ENCODE measurements around the gene RASSF5. TPM values are rescaled to one million over a fixed set of nuclear protein-coding genes. Genes with fewer than 3 reads are reported as not detected.

The RASSF5 gene
- total and polyA plus RNA-seq, 10 of the 15 experiments (the other 5 are each of a cell fraction or from before 2014, with no cell fraction given) = 14.0 to 89.6 (median 68.9) TPM

DNA sequence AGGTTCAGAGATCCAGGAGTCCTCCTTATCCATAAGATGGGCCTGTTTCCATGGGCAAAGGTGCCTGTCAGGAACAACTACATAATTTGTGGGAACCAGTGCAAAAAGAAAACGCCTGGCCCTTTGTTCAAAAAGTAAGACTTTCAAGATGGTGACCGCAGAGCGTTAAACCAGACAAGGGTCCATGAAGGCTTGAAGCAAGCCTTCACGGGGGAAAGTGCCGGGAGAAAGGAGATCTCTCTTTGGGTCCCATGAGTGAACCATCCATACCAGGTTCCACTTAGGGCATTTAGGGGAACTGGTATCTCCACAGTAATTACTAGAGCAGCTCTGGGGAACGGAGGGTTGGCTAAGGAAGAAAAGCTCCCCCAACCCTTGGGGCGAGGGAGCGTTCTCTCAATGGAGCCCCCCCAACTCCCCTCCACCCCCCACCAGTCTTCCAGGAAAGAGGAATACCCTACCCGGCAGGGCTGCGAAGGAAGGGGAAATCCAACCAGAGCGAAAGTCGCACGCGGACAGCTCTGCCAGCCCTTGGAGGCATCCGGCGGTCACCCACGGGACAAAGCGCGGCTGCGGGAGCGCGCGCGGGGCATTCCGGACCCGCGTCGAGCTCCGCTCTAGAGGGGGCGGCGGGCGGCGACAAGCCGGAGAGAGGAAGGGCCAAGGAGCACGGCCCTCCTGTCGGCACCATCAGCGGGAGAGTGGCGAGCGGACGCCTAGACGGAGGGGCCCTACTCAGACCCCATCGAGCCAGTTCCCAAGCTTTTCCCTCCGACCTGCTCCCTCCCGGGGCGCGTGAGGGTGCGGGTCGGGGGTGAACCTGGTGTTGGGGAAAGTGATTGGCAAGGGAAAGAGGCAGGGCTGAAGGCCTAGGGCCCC lies 687 bp upstream of the RASSF5 start (continued):
- TF ChIP-seq, protein P1, sequence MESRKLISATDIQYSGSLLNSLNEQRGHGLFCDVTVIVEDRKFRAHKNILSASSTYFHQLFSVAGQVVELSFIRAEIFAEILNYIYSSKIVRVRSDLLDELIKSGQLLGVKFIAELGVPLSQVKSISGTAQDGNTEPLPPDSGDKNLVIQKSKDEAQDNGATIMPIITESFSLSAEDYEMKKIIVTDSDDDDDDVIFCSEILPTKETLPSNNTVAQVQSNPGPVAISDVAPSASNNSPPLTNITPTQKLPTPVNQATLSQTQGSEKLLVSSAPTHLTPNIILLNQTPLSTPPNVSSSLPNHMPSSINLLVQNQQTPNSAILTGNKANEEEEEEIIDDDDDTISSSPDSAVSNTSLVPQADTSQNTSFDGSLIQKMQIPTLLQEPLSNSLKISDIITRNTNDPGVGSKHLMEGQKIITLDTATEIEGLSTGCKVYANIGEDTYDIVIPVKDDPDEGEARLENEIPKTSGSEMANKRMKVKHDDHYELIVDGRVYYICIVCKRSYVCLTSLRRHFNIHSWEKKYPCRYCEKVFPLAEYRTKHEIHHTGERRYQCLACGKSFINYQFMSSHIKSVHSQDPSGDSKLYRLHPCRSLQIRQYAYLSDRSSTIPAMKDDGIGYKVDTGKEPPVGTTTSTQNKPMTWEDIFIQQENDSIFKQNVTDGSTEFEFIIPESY (IDR thresholded peaks at IDR 0.05) = 0 out of 2 replicates have a peak, but pooled peaks have one; percentile 52
- TF ChIP-seq, protein P2, sequence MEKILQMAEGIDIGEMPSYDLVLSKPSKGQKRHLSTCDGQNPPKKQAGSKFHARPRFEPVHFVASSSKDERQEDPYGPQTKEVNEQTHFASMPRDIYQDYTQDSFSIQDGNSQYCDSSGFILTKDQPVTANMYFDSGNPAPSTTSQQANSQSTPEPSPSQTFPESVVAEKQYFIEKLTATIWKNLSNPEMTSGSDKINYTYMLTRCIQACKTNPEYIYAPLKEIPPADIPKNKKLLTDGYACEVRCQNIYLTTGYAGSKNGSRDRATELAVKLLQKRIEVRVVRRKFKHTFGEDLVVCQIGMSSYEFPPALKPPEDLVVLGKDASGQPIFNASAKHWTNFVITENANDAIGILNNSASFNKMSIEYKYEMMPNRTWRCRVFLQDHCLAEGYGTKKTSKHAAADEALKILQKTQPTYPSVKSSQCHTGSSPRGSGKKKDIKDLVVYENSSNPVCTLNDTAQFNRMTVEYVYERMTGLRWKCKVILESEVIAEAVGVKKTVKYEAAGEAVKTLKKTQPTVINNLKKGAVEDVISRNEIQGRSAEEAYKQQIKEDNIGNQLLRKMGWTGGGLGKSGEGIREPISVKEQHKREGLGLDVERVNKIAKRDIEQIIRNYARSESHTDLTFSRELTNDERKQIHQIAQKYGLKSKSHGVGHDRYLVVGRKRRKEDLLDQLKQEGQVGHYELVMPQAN (conservative IDR thresholded peaks at IDR 0.05) = peak; percentile 35; the same call in 1 of the 2 replicates
- 0 out of 2 replicates have a peak, but pooled peaks have one; percentile 6 for TF ChIP-seq TCF3 (IDR thresholded peaks at IDR 0.05; ENCODE audit: borderline replicate concordance, insufficient read depth, low read depth, low read length)
- TF ChIP-seq, protein P3, sequence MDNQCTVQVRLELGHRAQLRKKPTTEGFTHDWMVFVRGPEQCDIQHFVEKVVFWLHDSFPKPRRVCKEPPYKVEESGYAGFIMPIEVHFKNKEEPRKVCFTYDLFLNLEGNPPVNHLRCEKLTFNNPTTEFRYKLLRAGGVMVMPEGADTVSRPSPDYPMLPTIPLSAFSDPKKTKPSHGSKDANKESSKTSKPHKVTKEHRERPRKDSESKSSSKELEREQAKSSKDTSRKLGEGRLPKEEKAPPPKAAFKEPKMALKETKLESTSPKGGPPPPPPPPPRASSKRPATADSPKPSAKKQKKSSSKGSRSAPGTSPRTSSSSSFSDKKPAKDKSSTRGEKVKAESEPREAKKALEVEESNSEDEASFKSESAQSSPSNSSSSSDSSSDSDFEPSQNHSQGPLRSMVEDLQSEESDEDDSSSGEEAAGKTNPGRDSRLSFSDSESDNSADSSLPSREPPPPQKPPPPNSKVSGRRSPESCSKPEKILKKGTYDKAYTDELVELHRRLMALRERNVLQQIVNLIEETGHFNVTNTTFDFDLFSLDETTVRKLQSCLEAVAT (IDR thresholded peaks at IDR 0.05) = peak; percentile 58; the same call in 1 of the 2 replicates
- TF ChIP-seq BACH1 (IDR thresholded peaks at IDR 0.05; ENCODE audit: borderline replicate concordance) = peak; percentile 55
- TF ChIP-seq, protein P4, sequence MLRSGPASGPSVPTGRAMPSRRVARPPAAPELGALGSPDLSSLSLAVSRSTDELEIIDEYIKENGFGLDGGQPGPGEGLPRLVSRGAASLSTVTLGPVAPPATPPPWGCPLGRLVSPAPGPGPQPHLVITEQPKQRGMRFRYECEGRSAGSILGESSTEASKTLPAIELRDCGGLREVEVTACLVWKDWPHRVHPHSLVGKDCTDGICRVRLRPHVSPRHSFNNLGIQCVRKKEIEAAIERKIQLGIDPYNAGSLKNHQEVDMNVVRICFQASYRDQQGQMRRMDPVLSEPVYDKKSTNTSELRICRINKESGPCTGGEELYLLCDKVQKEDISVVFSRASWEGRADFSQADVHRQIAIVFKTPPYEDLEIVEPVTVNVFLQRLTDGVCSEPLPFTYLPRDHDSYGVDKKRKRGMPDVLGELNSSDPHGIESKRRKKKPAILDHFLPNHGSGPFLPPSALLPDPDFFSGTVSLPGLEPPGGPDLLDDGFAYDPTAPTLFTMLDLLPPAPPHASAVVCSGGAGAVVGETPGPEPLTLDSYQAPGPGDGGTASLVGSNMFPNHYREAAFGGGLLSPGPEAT (IDR thresholded peaks at IDR 0.05; ENCODE audit: low read depth) = peak; percentile 83
- peak; percentile 27 to 74; a peak in 3 of 4 replicates for TF ChIP-seq BHLHE40 (IDR thresholded peaks at IDR 0.05; ENCODE audit: borderline replicate concordance in 1 of 2, low read depth in 2 of 2, low read length in 1 of 2)
- TF ChIP-seq POLR2AphosphoS5 (IDR thresholded peaks at IDR 0.05; ENCODE audit: low read length) = no peak; the same call in 1 of the 2 replicates
- TF ChIP-seq NFIC (IDR thresholded peaks at IDR 0.05; ENCODE audit: low read depth, low read length) = 0 out of 2 replicates have a peak, but pooled peaks have one; percentile 15
- TF ChIP-seq GATAD2B (conservative IDR thresholded peaks at IDR 0.05; ENCODE audit: low read depth) = no peak; the same call in 1 of the 2 replicates
- TF ChIP-seq CREM (IDR thresholded peaks at IDR 0.05; ENCODE audit: low read depth) = peak; percentile 33; the same call in 1 of the 2 replicates
